ENCODE measurements around the gene SCARF2.

The SCARF2 gene

GRCh38 chr22:20438678-20439492 lies 1.3 kb upstream of the SCARF2 start:
- DNase-seq: no peak

DNA sequence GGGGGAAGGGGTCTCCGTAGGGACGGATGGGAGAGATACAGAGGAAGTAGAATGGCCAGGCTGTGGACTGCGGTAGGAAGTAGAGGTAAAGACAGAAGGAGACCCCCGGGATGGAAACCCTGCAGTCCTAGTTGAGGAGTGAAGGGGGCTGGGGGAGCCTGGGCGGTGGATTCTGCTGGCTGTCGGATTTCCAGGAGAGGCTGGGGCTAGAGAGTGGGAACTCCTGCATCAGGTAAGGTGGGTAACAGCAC lies 727 bp upstream of the SCARF2 start:
- DNase-seq: no peak

DNA sequence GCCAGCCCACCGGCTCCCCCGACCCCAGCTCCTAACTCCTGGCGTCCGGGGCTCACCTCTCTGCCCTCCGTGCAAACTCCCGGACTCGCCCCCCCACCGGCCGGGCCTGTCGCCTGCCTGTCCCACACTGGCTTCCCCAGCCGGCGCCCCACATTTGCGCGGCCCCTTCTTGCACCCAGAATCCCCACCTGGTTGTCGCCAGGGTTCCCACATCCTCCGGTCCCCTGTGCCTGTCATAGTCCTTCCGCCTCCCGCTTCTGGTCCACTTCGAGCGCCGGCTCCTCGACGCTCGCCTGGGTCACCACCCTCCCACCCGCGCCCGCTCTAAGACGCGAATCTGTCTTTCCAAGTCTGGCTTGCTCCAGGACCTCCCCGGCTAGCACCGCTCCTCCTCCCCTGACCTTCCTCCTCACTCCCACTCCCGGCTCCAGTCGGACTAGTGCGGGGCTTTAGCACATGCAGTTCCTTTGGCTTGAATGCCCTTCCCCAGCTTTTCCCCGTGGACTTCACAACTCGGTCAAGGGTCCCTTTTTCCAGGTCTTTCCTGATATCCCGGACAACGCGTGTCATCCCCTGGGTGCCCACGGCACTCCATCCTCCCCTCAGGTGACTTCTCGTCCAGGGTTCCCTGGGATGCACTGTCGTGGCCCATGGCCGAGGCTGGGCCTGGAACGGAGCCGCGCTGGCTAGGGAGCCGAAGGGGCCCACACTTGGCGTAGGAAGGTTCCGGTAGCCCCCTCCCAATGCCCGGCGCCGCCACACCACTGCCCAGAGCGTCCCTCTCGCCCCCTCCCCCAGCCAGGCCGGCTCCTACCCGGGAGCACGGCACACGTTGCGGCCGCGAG lies 635 bp downstream of the SCARF2 start:
- DNase-seq: no peak

- DNase-seq: no peak
Observed at GRCh38 chr22:20436307-20436767, 1.3 kb downstream of the SCARF2 start.

GRCh38 chr22:20435436-20436306 lies 2.0 kb downstream of the SCARF2 start:
- DNase-seq: no peak

- no peak for DNase-seq
Observed at GRCh38 chr22:20434773-20435172, 2.9 kb downstream of the SCARF2 start.

GRCh38 chr22:20434264-20434751 lies 3.3 kb downstream of the SCARF2 start:
- DNase-seq: no peak

DNA sequence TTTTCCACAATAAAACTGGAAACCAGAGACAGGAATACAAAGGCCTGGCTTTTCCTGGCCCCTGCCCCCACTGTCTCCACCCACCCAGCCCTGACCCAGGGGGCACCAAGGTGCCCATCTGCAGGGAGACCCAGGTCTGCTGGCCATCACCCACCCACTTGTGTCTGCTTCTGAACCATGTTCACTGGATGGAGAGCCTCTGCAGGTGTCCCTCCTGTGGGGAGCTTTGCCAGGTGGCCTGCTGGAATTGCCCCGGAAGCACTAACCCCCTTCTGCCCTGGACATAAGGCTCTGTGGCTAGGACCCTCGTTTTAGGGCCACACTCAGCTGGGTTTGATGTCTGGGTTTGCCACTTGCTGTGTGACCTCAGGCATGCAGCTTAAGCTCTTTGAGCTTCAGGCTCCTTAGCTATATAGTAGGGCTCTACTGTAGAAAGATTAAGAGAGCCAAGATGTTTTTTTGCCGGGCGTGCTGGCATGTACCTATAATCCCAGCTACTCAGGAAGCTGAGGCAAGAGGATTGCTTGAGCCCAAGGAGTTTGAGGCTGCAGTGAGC lies 3.9 kb downstream of the SCARF2 start:
- no peak for DNase-seq

DNA sequence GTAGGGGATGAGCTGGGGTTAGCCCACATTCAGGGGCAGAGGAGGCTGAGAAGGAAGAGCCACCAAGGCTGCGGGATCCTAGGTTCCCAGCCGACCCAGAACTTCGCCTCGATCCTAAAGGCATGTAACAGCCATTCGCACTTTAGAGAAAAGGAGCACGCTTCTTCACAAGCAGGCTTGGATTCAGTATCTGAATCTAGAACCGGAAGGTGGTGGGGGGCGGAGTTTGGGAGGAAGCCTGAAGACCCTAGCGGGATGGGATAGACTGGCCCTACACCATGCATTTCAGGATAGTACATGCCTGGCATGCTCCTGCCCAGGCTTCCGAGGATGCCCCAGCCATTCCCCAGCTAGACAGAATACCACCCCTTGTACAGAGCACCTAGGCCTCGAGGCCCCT lies 4.4 kb downstream of the SCARF2 start:
- DNase-seq: no peak

DNA sequence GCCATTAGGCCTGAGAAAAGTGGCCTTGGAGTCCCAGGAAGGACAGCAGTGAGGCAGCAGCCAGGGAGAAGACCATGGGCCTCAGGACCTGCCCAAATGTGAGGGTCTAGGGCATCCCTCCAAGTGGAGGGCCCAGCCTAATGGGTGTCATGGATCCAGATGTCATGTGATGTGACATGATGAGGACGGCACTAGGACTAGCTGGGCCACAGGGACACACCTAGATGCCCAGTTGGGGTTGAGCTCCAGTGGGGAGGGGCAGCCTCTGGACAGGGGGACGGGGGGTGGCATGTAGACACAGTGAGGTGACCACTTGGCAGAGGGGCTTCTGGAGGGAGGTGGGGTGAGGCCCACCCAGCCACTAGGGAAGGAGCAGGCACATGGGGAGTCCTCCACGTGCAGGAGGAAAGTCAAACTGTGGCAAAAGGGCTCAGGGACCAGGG lies 5.4 kb downstream of the SCARF2 start:
- no peak for DNase-seq

DNA sequence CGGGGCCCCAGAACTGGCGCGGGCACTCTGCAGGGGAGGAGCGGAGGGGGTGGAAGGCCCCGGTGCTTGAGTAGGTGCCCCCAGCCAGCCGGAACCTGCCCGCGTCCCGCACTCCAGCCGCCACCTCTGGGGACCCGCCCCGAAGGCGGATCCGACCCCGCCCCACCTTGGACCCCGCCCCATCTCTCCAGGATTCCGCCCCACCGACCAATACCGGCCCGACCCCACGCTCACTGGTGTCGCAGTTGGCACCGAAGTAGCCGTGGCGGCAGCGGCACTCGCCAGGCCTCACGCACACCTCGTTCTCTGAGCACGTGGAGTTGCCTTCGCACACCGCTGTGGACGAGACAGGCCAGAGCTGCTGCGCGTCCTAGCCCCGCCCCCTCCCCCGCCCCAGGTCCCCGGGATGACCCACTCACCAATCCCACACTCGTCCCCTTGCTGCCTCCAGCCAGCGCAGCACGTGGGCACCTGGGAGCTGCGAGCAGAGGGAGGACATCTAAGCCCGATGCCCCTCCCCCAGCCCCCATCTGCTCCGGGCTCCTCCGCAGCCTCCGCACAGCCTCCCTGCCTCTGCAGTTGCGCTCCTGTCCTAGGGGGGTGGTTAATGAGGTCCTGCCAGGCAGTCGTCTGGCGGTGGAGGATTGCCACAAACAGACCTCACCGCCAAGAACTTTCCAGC lies 6.0 kb downstream of the SCARF2 start:
- no peak for DNase-seq

- peak; percentile 14 for DNase-seq
Observed at GRCh38 chr22:20430720-20431510, 6.7 kb downstream of the SCARF2 start.

DNA sequence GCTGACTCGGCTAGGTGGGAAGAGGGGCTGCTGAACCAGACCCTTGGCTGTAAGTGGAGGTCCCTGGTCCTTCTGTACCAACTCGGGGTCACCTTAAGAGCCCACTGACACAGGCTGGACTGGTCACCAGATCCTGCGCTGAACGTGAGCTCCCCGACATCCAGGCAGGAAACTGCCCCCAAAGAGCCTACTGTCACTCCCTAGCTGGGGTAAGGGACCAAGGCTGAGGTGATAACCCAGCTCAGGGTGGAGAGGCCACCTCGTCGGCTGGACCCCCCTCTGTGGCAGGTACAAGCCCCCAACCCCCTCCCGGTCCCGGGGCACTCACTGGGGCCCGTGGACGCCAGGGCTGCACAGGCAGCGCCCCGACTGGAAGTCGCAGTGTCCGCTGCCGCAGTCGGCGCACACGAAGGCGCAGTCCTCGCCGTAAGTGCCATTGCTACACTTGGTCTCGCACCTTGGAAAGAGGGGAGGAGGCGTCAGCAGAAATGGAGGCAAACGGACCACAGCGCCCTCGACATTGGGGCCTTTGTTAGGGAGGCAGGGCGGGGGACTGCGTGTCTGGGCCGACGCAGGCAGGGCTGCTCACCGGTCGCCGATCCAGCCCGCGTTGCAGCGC lies 7.4 kb downstream of the SCARF2 start:
- no peak for DNase-seq

GRCh38 chr22:20429254-20430100 lies 8.1 kb downstream of the SCARF2 start:
- peak; percentile 52 for DNase-seq

GRCh38 chr22:20428496-20429253 lies 8.9 kb downstream of the SCARF2 start:
- no peak for DNase-seq

- DNase-seq: no peak
Observed at GRCh38 chr22:20427945-20428417, 9.6 kb downstream of the SCARF2 start.

DNA sequence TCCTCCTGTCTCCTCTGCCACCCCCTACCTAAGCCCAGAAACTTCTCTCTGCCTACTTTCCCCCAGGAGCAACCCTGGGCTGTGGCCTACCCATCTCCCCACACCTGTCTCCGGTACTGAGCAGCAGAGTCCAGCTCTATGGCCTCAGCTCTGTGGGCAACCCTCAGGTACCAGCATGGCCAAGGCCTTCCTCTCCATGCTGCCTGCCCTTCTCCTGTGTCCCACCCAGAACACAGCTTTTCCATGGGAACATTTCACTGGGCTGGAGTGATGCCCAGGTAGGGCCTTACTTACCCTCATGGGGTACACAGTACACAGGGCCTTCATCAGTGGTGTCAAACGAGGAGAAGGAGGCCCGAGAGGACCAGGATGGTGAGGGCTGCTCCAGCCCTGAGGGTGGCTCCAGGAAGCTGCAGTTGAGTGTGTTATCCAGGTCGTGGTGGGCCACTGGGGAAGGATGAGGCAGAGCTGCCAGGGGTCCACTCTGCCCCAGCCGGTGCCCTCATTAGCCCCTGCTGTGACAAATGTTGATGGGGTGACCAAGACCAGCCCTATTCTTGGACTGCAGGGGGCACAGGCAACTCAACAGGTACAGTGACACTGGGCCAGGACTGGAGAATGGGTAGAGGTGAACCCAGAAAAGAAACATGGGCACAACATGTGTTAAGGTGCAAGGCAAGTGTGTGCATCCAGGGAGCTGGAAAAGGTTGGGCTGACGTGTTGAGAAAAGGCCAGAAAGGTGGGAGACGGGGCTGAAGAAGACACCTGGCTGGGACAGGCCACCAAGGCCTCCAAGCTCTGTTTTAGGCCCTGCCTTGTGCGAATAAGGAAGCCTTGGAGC lies 10.3 kb downstream of the SCARF2 start:
- DNase-seq: no peak

DNA sequence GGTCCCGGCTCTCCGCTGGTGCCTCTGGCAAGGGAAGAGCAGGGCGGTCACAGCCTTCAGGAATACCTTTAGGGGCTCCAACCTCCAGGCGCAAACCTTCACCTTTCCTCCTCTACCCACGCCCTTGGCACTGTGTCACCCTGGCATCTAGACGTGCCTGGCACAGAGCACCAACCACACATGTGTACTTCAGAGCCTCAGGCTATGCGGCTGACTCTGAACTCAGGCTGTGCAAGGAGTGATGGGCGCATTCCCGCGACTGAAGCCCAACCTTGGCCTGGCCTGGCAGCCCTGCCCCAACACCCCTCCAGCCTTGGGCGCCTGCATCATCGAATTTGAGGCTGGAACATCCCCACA lies 11.4 kb downstream of the SCARF2 start:
- DNase-seq: no peak

Measured in NCI-H345 (cell line).